PFSK-1 (cell line): ENCODE results near the gene PGGT1B.

Source experiments
- FOXP2 ChIP-seq: optimal IDR thresholded peaks from 2 replicates; pipeline ENCODE3; 2011; ENCODE audit warnings: borderline replicate concordance, control low read depth, inconsistent platforms; ENCODE audit not compliant: insufficient read depth; ENCODE audit errors: extremely low read length, extremely low read depth
- POLR2AphosphoS5 ChIP-seq: IDR thresholded peaks from 2 replicates; pipeline ENCODE4 v1.6.1; 2012; ENCODE audit warnings: low read depth, mild to moderate bottlenecking, control low read depth, low read length, moderate library complexity
- REST ChIP-seq, 2 experiments: IDR thresholded peaks; 2 replicates each; pipeline versions ENCODE4 v1.6.1 to v1.8.0; 2011 to 2012; ENCODE audit warnings: low read depth in 2 of 2, low read length in 2 of 2, control low read depth in 1 of 2, inconsistent platforms in 1 of 2, mild to moderate bottlenecking in 1 of 2, moderate library complexity in 1 of 2; ENCODE audit not compliant: insufficient read depth in 1 of 2
- SIN3A ChIP-seq: IDR thresholded peaks from 2 replicates; pipeline ENCODE4 v1.6.1; 2012; ENCODE audit warnings: mild to moderate bottlenecking, low read length, moderate library complexity, borderline replicate concordance; ENCODE audit not compliant: insufficient read depth
- TAF1 ChIP-seq: IDR thresholded peaks from 2 replicates; pipeline ENCODE4 v1.6.1; 2012; ENCODE audit warnings: low read length, control low read depth, borderline replicate concordance; ENCODE audit not compliant: insufficient read depth

Gene PGGT1B

DNA sequence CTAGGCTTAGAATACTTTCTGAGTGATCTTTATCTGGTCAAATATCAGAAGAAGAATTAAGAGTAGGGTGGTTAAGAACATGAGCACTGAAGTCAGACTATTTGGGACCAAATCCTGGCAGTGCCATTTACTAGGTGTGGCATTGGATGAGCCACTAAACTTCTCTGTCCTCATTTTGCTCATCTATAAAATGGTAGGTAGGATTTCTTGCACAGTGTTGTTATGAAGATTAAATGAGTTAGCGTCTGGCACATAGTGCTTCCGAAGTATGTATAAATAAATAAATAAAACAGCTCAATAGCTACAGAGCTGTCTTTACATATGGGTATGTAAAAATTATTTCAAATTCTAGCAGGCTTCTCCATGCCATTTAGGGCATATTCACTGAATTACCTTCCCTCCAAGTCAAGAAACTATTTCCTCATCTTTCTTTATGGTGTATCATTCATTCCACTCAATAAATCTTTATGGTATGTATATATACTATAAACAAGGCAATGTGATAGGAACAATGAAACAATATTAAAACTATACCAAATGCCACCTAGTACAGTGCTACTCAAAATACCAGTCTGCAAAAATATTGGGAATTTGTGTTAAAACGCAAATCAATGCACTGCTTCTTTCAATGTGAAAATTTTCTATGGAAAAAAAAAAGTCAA is 9.8 kb upstream of the PGGT1B start:
- TF ChIP-seq POLR2AphosphoS5 (no peak), TAF1 (no peak), REST (IDR thresholded peaks at IDR 0.05; ENCODE audit: insufficient read depth in 1 of 2, low read depth in 2 of 2, low read length in 2 of 2) (no peak), FOXP2 (no peak), SIN3A (no peak)

GRCh38 chr5:115271295-115272050 is 8.8 kb upstream of the PGGT1B start:
- TF ChIP-seq TAF1 (no peak), POLR2AphosphoS5 (no peak), SIN3A (no peak), FOXP2 (no peak), REST (IDR thresholded peaks at IDR 0.05; ENCODE audit: insufficient read depth in 1 of 2, low read depth in 2 of 2, low read length in 2 of 2) (no peak)

GRCh38 chr5:115267617-115268016 is 4.9 kb upstream of the PGGT1B start:
- TF ChIP-seq REST (IDR thresholded peaks at IDR 0.05; ENCODE audit: insufficient read depth in 1 of 2, low read depth in 2 of 2, low read length in 2 of 2) (no peak), FOXP2 (no peak), TAF1 (no peak), POLR2AphosphoS5 (no peak), SIN3A (no peak)

GRCh38 chr5:115265220-115265619 is 2.5 kb upstream of the PGGT1B start:
- no peak for TF ChIP-seq FOXP2
- no peak for TF ChIP-seq SIN3A
- no peak for TF ChIP-seq REST (IDR thresholded peaks at IDR 0.05; ENCODE audit: insufficient read depth in 1 of 2, low read depth in 2 of 2, low read length in 2 of 2)
- TF ChIP-seq TAF1, result no peak
- no peak for TF ChIP-seq POLR2AphosphoS5

- TF ChIP-seq REST (IDR thresholded peaks at IDR 0.05; ENCODE audit: insufficient read depth in 1 of 2, low read depth in 2 of 2, low read length in 2 of 2) (no peak), TAF1 (no peak), POLR2AphosphoS5 (no peak), FOXP2 (no peak), SIN3A (no peak)
Measured at GRCh38 chr5:115264786-115265185, 2.1 kb upstream of the PGGT1B start.
